ENCODE data around the gene TRAPPC14. TPM values are rescaled to one million over a fixed set of nuclear protein-coding genes. Genes with fewer than 3 reads are reported as not detected.

The TRAPPC14 gene
- polyA plus RNA-seq, 3 donors = 15.1 to 19.5 (median 16.1) TPM

DNA sequence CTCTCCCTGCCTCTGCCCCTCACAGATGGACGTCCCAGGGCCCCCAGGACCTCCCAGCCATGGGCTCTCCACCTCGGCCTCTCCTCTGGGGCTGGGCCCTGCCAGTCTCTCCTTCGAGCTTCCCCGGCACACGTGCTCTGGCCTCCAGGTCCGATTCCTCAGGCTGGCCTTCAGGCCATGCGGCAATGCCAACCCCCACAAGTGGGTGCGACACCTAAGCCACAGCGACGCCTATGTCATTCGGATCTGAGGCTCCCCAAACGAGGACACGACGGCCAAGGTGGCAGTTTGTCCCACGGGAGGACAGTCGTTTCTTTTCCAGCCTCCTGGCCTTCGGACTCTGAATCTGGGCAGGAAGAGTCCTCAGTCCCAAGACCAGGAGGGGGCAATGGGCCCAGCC lies 51.9 kb downstream of the TRAPPC14 start:
- no peak for DNase-seq (ENCODE audit: low read depth in 3 of 3, low spot score in 2 of 3)

- DNase-seq (ENCODE audit: low read depth in 3 of 3, low spot score in 2 of 3) = no peak
Measured at GRCh38 chr7:100105534-100105933, 53.0 kb downstream of the TRAPPC14 start.

Other genes starting within 250 kb of the TRAPPC14 start
- 10 to 100 TPM; 36.0 to 41.3 (median 41.1) TPM for gene TRIM4, start 239.2 kb downstream of the TRAPPC14 start, polyA plus RNA-seq (ENCODE audit: insufficient read length in 3 of 3)
- 1 to 10 TPM in 2 of 3 donors, under 1 TPM in 1; 0.82 to 1.3 (median 1.0) TPM for gene GJC3, start 229.1 kb downstream of the TRAPPC14 start, polyA plus RNA-seq (ENCODE audit: insufficient read length in 3 of 3)
- 10 to 100 TPM; 48.4 to 73.4 (median 71.9) TPM for gene AZGP1, start 182.7 kb downstream of the TRAPPC14 start, polyA plus RNA-seq (ENCODE audit: insufficient read length in 3 of 3)
- 10 to 100 TPM; 48.5 to 52.4 (median 52.3) TPM for gene ZKSCAN1, start 143.1 kb downstream of the TRAPPC14 start, polyA plus RNA-seq (ENCODE audit: insufficient read length in 3 of 3)
- gene ZSCAN21, start 108.9 kb downstream of the TRAPPC14 start, polyA plus RNA-seq (ENCODE audit: insufficient read length in 3 of 3) = 10 to 100 TPM; 21.3 to 24.3 (median 21.8) TPM
- gene ZNF3, start 77.0 kb downstream of the TRAPPC14 start, polyA plus RNA-seq (ENCODE audit: insufficient read length in 3 of 3) = 10 to 100 TPM; 48.9 to 54.5 (median 53.0) TPM
- gene COPS6, start 69.8 kb downstream of the TRAPPC14 start, polyA plus RNA-seq (ENCODE audit: insufficient read length in 3 of 3) = 100 to 1,000 TPM; 124 to 140 (median 136) TPM
- gene MCM7, start 57.3 kb downstream of the TRAPPC14 start, polyA plus RNA-seq (ENCODE audit: insufficient read length in 3 of 3) = 100 to 1,000 TPM; 146 to 157 (median 157) TPM
- 10 to 100 TPM; 27.7 to 34.3 (median 31.7) TPM for gene AP4M1, start 57.1 kb downstream of the TRAPPC14 start, polyA plus RNA-seq (ENCODE audit: insufficient read length in 3 of 3)
- 10 to 100 TPM; 50.7 to 55.0 (median 54.9) TPM for gene TAF6, start 39.4 kb downstream of the TRAPPC14 start, polyA plus RNA-seq (ENCODE audit: insufficient read length in 3 of 3)
- gene CNPY4, start 39.1 kb downstream of the TRAPPC14 start, polyA plus RNA-seq (ENCODE audit: insufficient read length in 3 of 3) = 10 to 100 TPM; 46.4 to 52.3 (median 50.7) TPM
- gene MBLAC1, start 31.8 kb downstream of the TRAPPC14 start, polyA plus RNA-seq (ENCODE audit: insufficient read length in 3 of 3) = 1 to 10 TPM; 1.2 to 1.7 (median 1.3) TPM
- gene LAMTOR4, start 9.8 kb downstream of the TRAPPC14 start, polyA plus RNA-seq (ENCODE audit: insufficient read length in 3 of 3) = 100 to 1,000 TPM in 1 of 3 donors, 10 to 100 TPM in 2; 99.1 to 103 (median 99.7) TPM
- gene GAL3ST4, start 9.9 kb upstream of the TRAPPC14 start, polyA plus RNA-seq (ENCODE audit: insufficient read length in 3 of 3) = 1 to 10 TPM; 4.8 to 5.2 (median 5.0) TPM
- gene GPC2, start 18.7 kb upstream of the TRAPPC14 start, polyA plus RNA-seq (ENCODE audit: insufficient read length in 3 of 3) = 1 to 10 TPM; 6.3 to 7.3 (median 7.2) TPM
- gene STAG3, start 19.2 kb upstream of the TRAPPC14 start, polyA plus RNA-seq (ENCODE audit: insufficient read length in 3 of 3) = 10 to 100 TPM in 2 of 3 donors, 1 to 10 TPM in 1; 9.2 to 11.8 (median 10.5) TPM
- gene PVRIG, start 61.2 kb upstream of the TRAPPC14 start, polyA plus RNA-seq (ENCODE audit: insufficient read length in 3 of 3) = 1 to 10 TPM; 2.0 to 3.8 (median 3.1) TPM
- 1 to 10 TPM; 6.7 to 8.1 (median 6.8) TPM for gene SPDYE3, start 149.0 kb upstream of the TRAPPC14 start, polyA plus RNA-seq (ENCODE audit: insufficient read length in 3 of 3)
- gene PILRB, start 199.4 kb upstream of the TRAPPC14 start, polyA plus RNA-seq (ENCODE audit: insufficient read length in 3 of 3) = 10 to 100 TPM; 23.2 to 26.9 (median 23.8) TPM
- 1 to 10 TPM; 3.4 to 3.7 (median 3.5) TPM for gene PILRA, start 214.8 kb upstream of the TRAPPC14 start, polyA plus RNA-seq (ENCODE audit: insufficient read length in 3 of 3)

All from right renal cortex interstitium (tissue), 3 donors.